Lower leg skin (tissue), 3 donors: ENCODE data around the gene EIF2B4.

Experiments used
- POLR2A ChIP-seq, 2 donors: fragments of 450-650 bp; IDR thresholded peaks; one replicate each; pipeline ENCODE4 v1.6.1; 2016 to 2017; ENCODE audit warnings: antibody characterized with exemption in 2 of 2, mild to moderate bottlenecking in 1 of 2, moderate library complexity in 1 of 2
- TF ChIP-seq, protein P1 (sequence below), 3 donors: fragments of 450-650 bp; IDR thresholded peaks; one replicate each; pipeline ENCODE4 v1.5.1; 2016; ENCODE audit warnings: antibody characterized with exemption in 3 of 3, mild to moderate bottlenecking in 3 of 3, moderate library complexity in 2 of 3

DNA sequence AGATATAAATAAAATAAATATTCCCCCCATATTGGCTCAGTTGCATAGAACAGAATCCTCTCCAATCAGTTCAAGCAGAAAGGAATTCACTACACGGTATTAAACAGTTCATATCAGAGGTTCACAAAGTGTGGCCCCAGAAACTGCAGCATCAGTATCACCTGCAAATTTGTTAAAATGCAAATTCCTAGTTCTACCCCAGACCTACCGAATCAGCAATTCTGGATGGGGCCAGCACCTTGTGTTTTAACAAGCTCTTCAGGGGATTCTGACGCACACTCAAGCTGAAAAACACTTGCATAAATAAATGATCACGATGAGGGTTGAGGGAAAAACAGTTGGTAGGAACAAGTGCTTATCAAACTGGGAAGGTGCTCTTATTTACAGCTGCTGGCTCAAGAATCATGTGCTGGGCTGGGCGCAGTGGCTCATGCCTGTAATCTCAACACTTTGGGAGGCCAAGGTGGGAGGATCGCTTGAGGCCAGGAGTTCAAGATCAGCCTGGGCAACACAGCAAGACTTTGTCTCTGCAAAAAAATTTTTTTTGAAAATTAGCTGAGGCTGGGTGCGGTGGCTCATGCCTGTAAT is 19.9 kb downstream of the EIF2B4 start:
- no peak for TF ChIP-seq POLR2A (IDR thresholded peaks at IDR 0.05)
- TF ChIP-seq, protein P1, sequence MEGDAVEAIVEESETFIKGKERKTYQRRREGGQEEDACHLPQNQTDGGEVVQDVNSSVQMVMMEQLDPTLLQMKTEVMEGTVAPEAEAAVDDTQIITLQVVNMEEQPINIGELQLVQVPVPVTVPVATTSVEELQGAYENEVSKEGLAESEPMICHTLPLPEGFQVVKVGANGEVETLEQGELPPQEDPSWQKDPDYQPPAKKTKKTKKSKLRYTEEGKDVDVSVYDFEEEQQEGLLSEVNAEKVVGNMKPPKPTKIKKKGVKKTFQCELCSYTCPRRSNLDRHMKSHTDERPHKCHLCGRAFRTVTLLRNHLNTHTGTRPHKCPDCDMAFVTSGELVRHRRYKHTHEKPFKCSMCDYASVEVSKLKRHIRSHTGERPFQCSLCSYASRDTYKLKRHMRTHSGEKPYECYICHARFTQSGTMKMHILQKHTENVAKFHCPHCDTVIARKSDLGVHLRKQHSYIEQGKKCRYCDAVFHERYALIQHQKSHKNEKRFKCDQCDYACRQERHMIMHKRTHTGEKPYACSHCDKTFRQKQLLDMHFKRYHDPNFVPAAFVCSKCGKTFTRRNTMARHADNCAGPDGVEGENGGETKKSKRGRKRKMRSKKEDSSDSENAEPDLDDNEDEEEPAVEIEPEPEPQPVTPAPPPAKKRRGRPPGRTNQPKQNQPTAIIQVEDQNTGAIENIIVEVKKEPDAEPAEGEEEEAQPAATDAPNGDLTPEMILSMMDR (IDR thresholded peaks at IDR 0.05) = no peak
